Ovary (tissue), 3 donors: Measurements from ENCODE around the gene LIN28B.

ENCODE experiments used
- CTCF ChIP-seq, 3 donors: fragments of 450-650 bp in 2 of 3; fragments of 200-600 bp in 1 of 3; IDR thresholded peaks; one replicate each; pipeline versions ENCODE4 v1.5.1 to v1.8.0; 2016 to 2022; ENCODE audit warnings: antibody characterized with exemption in 3 of 3, mild to moderate bottlenecking in 1 of 3
- POLR2A ChIP-seq: fragments of 450-650 bp; IDR thresholded peaks from one replicate; pipeline ENCODE4 v1.6.1; 2017; ENCODE audit warnings: antibody characterized with exemption, mild to moderate bottlenecking, moderate library complexity
- donor health status: DM: no; HTN: no; CAD: no.

GRCh38 chr6:104955491-104955890 lies 1.4 kb upstream of the LIN28B start:
- TF ChIP-seq POLR2A (no peak), CTCF (IDR thresholded peaks at IDR 0.05) (no peak)
